ENCODE measurements around the gene FAM3A.
"Not testable (repeated sequence)": the region's sequence is repeated elsewhere in the genome, so short reads cannot be mapped to it uniquely, and the experiment has no call there.

FAM3A gene

GRCh38 chrX:154507673-154508383 is 8.2 kb downstream of the FAM3A start:
- no peak for DNase-seq (ENCODE audit: low read depth)
- TF ChIP-seq CTCF (IDR thresholded peaks at IDR 0.05; ENCODE audit: low read depth, low read length) (no peak), POLR2A (IDR thresholded peaks at IDR 0.05; ENCODE audit: extremely low read depth, insufficient read length) (no peak), MYC (IDR thresholded peaks at IDR 0.05; ENCODE audit: low read depth, low read length) (no peak), MAX (IDR thresholded peaks at IDR 0.05; ENCODE audit: low read depth, low read length) (no peak)
- H3K4me3 ChIP-seq (ENCODE audit: low read depth, low read length), result no peak overlapping the region

GRCh38 chrX:154506483-154507332 is 9.3 kb downstream of the FAM3A start:
- no peak for TF ChIP-seq MAX (IDR thresholded peaks at IDR 0.05; ENCODE audit: low read depth, low read length)
- no peak for TF ChIP-seq CTCF (IDR thresholded peaks at IDR 0.05; ENCODE audit: low read depth, low read length)

GRCh38 chrX:154505734-154506133 is 10.3 kb downstream of the FAM3A start:
- no peak overlapping the region for H3K4me3 ChIP-seq (ENCODE audit: low read depth, low read length)
- TF ChIP-seq CTCF (IDR thresholded peaks at IDR 0.05; ENCODE audit: low read depth, low read length), result no peak
- no peak for TF ChIP-seq MAX (IDR thresholded peaks at IDR 0.05; ENCODE audit: low read depth, low read length)
- no peak for TF ChIP-seq POLR2A (IDR thresholded peaks at IDR 0.05; ENCODE audit: extremely low read depth, insufficient read length)
- TF ChIP-seq MYC (IDR thresholded peaks at IDR 0.05; ENCODE audit: low read depth, low read length), result no peak
- no peak for DNase-seq (ENCODE audit: low read depth)

More at GRCh38 chrX:154506483-154507332, 9.3 kb downstream of the FAM3A start:
- no peak for DNase-seq (ENCODE audit: low read depth)
- no peak overlapping the region for H3K4me3 ChIP-seq (ENCODE audit: low read depth, low read length)

- no peak overlapping the region for H3K4me3 ChIP-seq (ENCODE audit: low read depth, low read length)
- TF ChIP-seq CTCF (IDR thresholded peaks at IDR 0.05; ENCODE audit: low read depth, low read length) (no peak), MAX (IDR thresholded peaks at IDR 0.05; ENCODE audit: low read depth, low read length) (no peak), MYC (IDR thresholded peaks at IDR 0.05; ENCODE audit: low read depth, low read length) (no peak), POLR2A (IDR thresholded peaks at IDR 0.05; ENCODE audit: extremely low read depth, insufficient read length) (no peak)
- no peak for DNase-seq (ENCODE audit: low read depth)
Observed at GRCh38 chrX:154502989-154503388, 13.0 kb downstream of the FAM3A start.

GRCh38 chrX:154502098-154502497 is 13.9 kb downstream of the FAM3A start:
- DNase-seq (ENCODE audit: low read depth), result no peak
- TF ChIP-seq MAX (IDR thresholded peaks at IDR 0.05; ENCODE audit: low read depth, low read length) (no peak), CTCF (IDR thresholded peaks at IDR 0.05; ENCODE audit: low read depth, low read length) (no peak), MYC (IDR thresholded peaks at IDR 0.05; ENCODE audit: low read depth, low read length) (no peak), POLR2A (IDR thresholded peaks at IDR 0.05; ENCODE audit: extremely low read depth, insufficient read length) (no peak)
- no peak overlapping the region for H3K4me3 ChIP-seq (ENCODE audit: low read depth, low read length)

- H3K4me3 ChIP-seq (ENCODE audit: low read depth, low read length); DNase-seq (ENCODE audit: low read depth): not testable (repeated sequence)
Observed at GRCh38 chrX:154501423-154501822, 14.6 kb downstream of the FAM3A start.

GRCh38 chrX:154496591-154497137 is 19.4 kb downstream of the FAM3A start:
- not testable (repeated sequence) for DNase-seq (ENCODE audit: low read depth); H3K4me3 ChIP-seq (ENCODE audit: low read depth, low read length)
